Ramos (cell line): ENCODE measurements around the gene ARMH3.

Experiments used
- in situ Hi-C: fragments of 300-500 bp; cut with MboI; formaldehyde crosslinking; loops from one replicate; pipeline ENCODE4 v1.14.3; 2022; ENCODE audit warnings: low sequenced_read_pairs; ENCODE audit not compliant: unreplicated experiment

The ARMH3 gene

GRCh38 chr10:101875068-101875688 lies 180.8 kb downstream of the ARMH3 start:
- in situ Hi-C loops, result no loop called here

GRCh38 chr10:101874252-101874651 lies 181.7 kb downstream of the ARMH3 start:
- in situ Hi-C loops, result no loop called here

GRCh38 chr10:101867931-101868330 lies 188.0 kb downstream of the ARMH3 start:
- in situ Hi-C loops, result no loop called here

- in situ Hi-C loops, result no loop called here
Measured at GRCh38 chr10:101859530-101859929, 196.4 kb downstream of the ARMH3 start.

DNA sequence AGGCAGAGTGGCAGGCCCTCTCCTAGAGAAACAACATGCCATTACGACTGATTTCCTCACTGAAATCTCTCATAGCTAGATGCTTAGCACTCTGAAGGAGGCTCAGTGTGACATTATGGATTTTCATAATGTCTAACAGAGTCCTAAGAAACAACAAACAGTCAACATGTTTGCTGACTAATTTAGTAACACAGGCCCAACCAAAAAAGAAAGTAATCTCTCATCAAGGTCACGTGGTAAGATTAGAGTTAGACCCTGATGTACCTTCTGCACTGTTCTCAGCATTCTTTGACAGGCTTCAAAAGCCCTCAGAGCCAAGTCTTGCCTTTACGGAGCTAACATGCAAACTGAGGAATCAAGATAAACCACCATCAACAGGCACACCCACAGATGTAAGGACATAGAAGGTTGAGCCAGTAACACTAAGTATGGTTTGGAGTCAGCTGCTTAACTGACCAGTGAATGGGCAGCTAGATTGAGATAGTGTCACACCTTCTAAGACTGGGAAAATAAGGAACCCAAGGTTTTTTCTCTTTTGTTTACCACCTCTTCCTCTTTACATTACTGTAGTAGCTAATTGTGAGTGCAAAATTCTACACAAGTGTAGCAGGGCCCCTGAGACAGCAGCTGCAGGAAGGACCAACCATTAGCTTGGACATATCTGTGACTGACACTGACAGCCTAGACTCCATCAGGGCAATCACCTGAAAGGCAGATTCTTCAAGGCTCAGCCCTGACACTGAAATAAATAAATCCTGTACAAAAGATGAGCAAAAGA lies 197.1 kb downstream of the ARMH3 start:
- in situ Hi-C loops, result no loop called here

- in situ Hi-C loops, result no loop called here
Measured at GRCh38 chr10:101857802-101858476, 198.0 kb downstream of the ARMH3 start.

DNA sequence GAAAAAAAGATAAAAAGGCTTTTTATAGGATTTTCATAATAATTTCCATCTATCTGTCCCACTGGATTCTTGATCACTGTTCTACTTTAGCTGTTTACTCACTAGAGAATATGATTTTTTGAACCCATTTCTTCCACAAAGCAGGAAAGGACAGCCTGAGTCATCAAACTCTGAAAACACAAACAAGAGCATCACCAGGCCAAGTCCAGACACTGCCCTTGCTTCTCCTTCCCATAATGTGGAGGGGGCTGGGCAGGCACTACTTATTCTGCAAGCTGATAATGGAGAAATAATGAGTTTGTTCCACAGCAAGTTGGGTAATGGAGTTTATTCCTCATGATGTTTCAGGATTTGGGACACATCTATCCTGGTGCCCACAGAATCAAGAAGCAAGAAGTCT lies 199.3 kb downstream of the ARMH3 start:
- in situ Hi-C loops, result no loop called here

DNA sequence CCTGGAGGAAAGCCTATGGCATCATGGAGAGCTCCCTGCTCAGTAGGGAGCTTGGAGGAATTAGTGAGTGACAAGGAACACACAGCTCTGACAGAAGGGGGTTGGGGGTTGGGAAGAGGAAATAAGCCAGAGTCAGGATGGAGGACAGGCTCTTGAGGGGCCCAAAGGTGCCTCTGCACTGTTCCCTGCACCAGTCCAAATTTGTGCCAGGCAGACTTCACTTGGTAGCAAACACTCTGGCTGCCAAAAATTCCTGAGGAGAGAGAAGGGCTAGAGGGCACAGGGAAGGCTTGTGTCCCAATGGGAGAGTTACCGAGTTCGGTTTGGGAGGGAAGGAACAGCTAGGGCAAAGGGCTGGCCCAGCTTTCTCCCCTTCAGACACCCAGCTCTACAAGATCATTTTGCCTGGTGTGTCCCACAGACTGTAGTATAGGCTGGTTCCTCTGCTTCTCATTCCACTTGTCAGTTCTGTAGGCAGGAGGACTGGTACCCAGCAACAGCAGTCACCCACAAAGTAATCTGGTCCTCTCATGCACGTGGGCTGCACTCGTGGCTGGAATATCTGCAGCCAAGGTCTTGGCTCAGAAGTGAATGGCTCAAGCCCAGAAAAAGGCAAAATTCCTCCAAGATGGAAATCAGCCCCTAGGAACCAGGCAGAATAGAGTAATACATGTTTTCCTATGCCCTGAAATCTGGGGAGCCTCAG lies 204.4 kb downstream of the ARMH3 start:
- in situ Hi-C loops, result no loop called here

- in situ Hi-C loops, result no loop called here
Measured at GRCh38 chr10:101850749-101851148, 205.2 kb downstream of the ARMH3 start.

DNA sequence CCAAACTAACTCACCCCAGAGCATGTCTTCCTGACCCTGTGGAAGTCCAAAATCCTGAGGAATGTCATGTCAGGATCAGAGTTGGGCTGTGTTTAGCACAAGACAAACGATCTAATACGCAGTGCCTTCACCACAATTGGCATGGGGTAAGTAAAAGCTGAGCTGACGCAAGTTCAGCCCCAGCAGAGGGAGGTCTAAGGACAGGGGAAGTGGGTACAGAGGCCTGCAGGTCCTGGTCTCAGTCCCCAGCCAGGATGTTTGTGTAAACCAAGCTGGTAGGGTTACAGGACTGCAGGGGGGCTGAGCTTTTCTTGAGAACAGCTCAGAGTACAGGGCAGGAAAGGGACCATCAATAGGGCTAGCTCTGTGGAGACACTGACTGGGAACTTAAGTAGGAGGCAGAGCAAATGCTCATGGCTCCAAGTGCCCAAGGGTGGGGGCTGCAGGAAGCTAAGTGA lies 207.1 kb downstream of the ARMH3 start:
- in situ Hi-C loops, result no loop called here

GRCh38 chr10:101848408-101848807 lies 207.6 kb downstream of the ARMH3 start:
- in situ Hi-C loops, result no loop called here

DNA sequence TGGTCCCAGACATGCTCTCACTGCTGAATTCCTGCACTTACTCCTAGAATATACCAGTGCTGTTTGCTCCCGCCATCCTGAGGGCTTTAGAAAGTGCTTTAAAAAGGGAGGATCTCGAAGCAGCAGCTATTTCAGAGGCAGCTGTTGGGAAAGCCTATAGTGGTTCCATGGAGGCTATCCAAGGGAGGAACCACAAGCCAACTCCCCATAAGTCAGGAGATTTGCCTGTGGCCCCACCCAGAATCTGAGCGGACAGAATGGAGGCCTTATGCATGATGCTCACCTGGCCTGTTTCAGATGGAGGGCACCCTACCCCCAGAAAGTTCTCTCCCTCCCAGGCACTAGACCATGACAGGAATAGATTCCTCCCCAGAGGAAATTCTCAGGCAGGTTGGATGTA lies 210.1 kb downstream of the ARMH3 start:
- in situ Hi-C loops, result no loop called here

DNA sequence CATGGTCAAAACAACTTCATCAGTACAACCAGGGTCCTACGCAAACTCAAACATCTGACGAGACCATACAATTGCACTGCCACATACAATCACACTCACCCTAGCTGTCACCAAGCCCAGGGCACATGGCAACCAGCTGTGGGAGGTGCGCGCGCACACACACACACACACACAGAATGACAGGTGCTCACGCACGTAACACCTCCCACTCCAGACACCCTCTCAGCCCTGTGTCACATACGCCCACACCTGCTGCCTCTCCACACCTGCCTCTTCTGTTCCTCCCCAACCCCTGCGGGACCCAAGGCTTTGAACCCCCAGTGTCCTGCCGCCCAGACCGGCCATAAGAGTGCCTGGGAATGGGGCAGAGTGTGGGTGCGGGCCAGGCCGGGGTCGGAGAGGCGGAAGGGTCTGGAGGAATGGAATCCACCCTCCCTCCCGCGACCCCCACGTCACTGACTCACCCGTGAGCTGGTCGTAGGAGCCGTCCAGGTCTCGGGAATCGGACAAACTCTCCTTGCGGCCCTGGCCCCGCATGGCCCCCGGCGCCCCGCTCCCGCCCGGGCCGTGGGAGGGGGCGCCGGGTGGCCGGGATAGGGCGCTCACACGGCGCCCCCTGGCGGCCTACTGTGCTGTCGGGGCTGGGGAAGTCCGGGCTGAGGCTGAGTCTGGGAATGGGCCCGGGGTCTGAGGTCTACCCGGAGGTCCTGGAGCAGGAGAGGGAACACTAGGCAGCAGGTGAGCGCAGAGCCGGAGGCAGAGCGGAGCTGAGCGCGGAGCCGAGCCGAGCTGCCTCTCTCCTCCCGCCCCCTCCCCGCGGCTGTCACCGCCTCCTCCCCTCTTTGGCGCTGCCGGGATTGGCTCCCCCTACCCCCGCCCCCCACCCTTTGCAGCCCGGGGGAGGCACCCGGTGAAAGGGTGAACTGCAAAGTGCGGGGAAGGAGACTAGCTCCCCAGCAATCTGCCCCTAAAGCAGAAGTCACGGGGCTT lies 212.6 kb downstream of the ARMH3 start, which contains the start of gene KCNIP2:
KCNIP2 (minus strand) TSS at position 769 of the 990 bp plus-strand sequence; CDS start at position 537, 232 bp downstream.
- in situ Hi-C loops, result no loop called here

DNA sequence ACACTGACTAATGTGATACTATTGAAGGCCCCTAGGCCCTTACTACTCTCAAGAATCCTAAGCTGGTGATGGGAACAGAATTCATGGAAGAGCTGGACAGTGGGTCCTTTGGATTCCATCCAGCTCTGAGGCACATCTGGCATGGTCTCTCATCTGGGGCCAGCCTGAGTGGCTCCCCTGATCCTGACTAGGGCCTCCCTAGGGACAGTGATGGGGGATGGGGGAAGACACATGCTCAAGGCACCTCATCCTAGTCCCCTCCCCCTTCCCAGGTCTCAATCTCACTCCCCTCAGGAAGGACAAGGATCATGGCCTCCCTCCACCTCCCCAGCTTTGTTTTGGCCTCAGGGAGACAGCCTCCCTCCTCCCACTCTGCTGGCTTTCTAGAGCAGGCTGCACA lies 214.1 kb downstream of the ARMH3 start:
- in situ Hi-C loops, result no loop called here

GRCh38 chr10:101840741-101841453 lies 215.1 kb downstream of the ARMH3 start:
- in situ Hi-C loops, result no loop called here

DNA sequence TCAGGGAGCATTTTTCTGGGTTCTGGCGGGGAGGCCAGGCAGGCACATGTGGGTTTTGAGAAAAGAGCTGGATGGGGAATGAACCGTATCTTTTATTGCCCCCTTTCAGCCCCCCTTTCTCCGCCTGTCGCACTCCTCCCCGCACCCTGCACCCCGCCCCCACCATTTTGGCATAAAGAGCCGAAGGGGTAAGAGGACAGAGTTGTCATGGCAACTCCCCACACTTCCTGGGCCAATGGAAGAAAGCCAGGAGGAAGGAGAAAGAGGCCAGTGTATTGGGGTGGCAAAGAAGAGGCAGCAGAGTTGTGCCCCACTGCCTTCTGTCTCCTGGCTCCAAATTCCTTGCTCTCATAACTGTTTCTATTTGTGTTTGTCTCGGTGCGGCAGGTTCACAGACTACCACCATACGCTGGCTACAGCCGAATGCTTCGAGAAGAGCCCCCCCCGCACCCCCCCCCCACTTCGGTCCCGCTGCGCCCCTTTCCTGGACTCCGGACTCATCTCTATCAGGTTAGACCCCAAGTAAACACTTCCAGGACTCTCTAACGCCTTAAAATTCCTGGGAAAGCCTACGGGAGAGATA lies 215.8 kb downstream of the ARMH3 start:
- in situ Hi-C loops, result no loop called here

DNA sequence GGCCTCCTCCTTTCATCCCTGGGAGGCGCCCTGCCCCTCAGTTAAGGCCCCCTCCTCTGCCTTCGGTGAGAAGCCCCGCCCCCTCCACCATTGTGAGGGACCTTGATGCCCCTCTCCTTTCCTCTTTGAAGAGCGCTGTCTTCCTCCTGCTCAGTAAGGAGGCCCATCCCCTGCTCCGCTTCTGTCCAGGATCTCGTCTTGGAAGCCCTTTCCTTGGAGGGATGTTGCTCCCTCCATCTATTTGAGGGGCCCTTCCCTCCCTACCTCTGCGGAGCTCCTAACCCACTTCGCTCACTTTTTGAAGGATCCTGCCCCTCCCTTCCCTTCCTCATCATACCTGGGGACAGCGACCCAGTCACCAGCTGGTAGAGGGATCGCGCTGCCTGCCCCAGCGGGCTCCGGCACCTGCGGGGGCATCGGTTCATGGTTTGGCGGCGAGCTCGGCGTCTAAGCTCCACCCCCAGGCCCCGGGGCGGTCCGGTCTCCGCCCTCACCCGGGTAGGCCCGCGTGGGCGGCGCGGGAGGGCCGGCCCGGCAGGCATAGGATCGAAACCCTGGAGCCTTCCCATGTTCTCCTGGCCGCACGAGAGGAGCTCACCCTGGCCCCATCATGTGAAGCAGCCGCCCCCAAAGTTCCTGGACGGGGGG lies 216.4 kb downstream of the ARMH3 start:
- in situ Hi-C loops, result loop anchor here (5.0 kb wide), 1 partner anchor 238 kb away; no protein-coding TSS in a partner anchor

- in situ Hi-C loops, result loop anchor here (5.0 kb wide), 1 partner anchor 238 kb away; no protein-coding TSS in a partner anchor
Measured at GRCh38 chr10:101839002-101839401, 217.0 kb downstream of the ARMH3 start.
